Measurements from ENCODE around the gene DCLK2. TPM values are rescaled to one million over a fixed set of nuclear protein-coding genes. Genes with fewer than 3 reads are reported as not detected.

The DCLK2 gene
- total RNA-seq, 1 donor from 2014 or later: 7.3 TPM

DNA sequence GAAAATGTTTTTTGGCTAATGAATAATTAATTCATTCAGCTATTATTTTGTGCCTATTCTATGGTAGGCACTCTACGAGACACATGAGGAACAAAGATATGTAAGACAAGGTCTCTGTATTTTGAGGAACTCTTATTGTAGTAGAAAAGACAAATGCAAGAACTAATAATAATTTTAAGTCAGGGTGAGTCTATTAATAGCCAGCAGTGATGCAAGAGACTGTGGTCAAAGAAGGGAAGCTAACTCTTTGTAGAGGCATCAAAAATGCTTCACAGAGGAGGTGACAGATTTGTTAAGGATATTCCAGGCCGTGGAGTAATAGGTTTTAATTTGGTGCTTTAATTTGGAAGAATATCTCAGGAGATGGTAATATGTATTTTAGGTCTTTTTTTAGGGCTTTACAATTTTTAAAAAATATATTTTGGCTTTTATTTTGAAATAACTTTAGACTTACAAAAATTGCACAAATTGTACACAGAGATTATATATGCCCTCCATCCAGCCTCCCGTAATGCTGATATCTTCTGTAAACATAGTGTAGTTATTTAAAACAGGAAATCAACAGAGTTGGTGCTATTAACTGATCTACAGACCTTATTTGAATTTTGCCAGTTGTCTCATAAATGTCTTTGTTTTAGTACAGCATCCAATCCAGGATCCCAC, 48.1 kb downstream of the DCLK2 start:
- Histone ChIP-seq H3K27ac (ENCODE audit: low read depth, low read length) (no peak overlapping the region), H3K9ac (ENCODE audit: low read depth in 1 of 3, low read length in 3 of 3) (no peak overlapping the region), H3K4me3 (ENCODE audit: low read length in 3 of 3) (no peak overlapping the region), H3K4me1 (ENCODE audit: control insufficient read depth in 3 of 3, insufficient read depth in 3 of 3, low read length in 3 of 3) (no peaks in the 10 kb centered on the region), H3K36me3 (ENCODE audit: control insufficient read depth in 3 of 3, insufficient read depth in 3 of 3, low read length in 3 of 3) (no peaks in the 10 kb centered on the region), H3K27me3 (ENCODE audit: control insufficient read depth in 3 of 3, insufficient read depth in 3 of 3, low read length in 3 of 3) (no peaks in the 10 kb centered on the region), H3K9me3 (ENCODE audit: control insufficient read depth in 3 of 3, low read length in 3 of 3) (peaks cover 0 to 4% (median 2%) of the 10 kb centered on the region in 3 donors)

DNA sequence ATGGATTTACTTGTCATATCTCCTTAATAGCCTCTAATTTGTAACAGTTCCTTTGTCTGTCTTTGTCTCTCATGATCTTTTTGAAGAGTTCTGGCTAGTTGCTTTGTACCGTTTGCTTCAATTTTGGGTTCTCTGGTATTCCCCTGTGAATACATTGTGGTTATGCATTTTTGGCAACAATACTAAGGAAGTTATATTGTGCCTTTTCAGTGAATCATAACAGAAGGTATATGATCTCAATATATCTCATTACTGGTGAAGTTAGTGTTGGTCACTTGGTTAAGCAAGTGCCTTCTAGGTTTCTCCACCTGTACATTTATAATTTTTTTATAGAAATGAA, 48.6 kb downstream of the DCLK2 start:
- H3K9me3 ChIP-seq (ENCODE audit: control insufficient read depth in 3 of 3, low read length in 3 of 3): no peaks in the 10 kb centered on the region
- H3K4me1 ChIP-seq (ENCODE audit: control insufficient read depth in 3 of 3, insufficient read depth in 3 of 3, low read length in 3 of 3): no peaks in the 10 kb centered on the region
- H3K4me3 ChIP-seq (ENCODE audit: low read length in 3 of 3): no peak overlapping the region
- H3K27ac ChIP-seq (ENCODE audit: low read depth, low read length): no peak overlapping the region
- no peak overlapping the region for H3K9ac ChIP-seq (ENCODE audit: low read depth in 1 of 3, low read length in 3 of 3)
- H3K36me3 ChIP-seq (ENCODE audit: control insufficient read depth in 3 of 3, insufficient read depth in 3 of 3, low read length in 3 of 3): no peaks in the 10 kb centered on the region
- H3K27me3 ChIP-seq (ENCODE audit: control insufficient read depth in 3 of 3, insufficient read depth in 3 of 3, low read length in 3 of 3): no peaks in the 10 kb centered on the region

DNA sequence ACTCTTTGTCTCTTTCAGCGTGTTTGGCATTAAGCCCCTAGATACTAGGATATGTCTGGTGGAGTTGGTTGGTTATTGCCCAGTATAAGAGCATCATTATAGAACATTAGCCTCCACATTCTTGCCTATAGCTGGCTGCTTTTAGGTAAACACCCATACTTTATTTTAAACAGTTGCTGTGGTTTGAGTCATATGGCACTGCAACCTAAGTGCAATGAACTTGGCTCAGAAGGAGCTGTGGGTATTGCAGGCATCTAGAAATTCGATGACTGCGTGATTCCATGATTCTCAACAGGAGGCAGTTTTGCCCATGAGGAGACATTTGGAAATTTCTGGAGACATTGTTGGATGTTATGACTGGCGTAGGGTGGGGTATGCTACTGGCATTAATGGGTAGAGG, 49.5 kb downstream of the DCLK2 start:
- Histone ChIP-seq H3K36me3 (ENCODE audit: control insufficient read depth in 3 of 3, insufficient read depth in 3 of 3, low read length in 3 of 3) (no peaks in the 10 kb centered on the region), H3K27ac (ENCODE audit: low read depth, low read length) (no peak overlapping the region), H3K4me3 (ENCODE audit: low read length in 3 of 3) (no peak overlapping the region), H3K9me3 (ENCODE audit: control insufficient read depth in 3 of 3, low read length in 3 of 3) (no peaks in the 10 kb centered on the region), H3K27me3 (ENCODE audit: control insufficient read depth in 3 of 3, insufficient read depth in 3 of 3, low read length in 3 of 3) (no peaks in the 10 kb centered on the region), H3K9ac (ENCODE audit: low read depth in 1 of 3, low read length in 3 of 3) (no peak overlapping the region), H3K4me1 (ENCODE audit: control insufficient read depth in 3 of 3, insufficient read depth in 3 of 3, low read length in 3 of 3) (no peaks in the 10 kb centered on the region)

DNA sequence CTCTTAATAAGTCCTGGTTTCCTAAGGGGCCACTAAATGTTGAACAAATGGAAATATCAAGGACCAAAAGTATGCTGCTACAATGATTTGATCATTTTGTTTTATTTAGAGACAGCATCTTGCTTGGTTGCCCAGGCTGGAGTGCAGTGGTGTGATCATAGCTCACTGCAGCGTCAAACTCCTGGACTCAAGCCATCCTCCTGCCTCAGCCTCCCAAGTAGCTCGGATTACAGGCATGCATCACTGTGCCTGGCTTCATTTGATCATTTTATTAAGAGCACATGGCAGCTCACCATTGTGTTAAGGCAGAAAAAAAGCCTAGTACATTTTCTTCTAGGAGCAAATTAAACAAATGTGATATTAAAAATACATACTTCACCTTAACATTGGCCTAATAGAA, 52.7 kb downstream of the DCLK2 start:
- H3K4me3 ChIP-seq (ENCODE audit: low read length in 3 of 3): no peak overlapping the region
- H3K36me3 ChIP-seq (ENCODE audit: control insufficient read depth in 3 of 3, insufficient read depth in 3 of 3, low read length in 3 of 3): no peaks in the 10 kb centered on the region
- no peaks in the 10 kb centered on the region for H3K4me1 ChIP-seq (ENCODE audit: control insufficient read depth in 3 of 3, insufficient read depth in 3 of 3, low read length in 3 of 3)
- H3K27me3 ChIP-seq (ENCODE audit: control insufficient read depth in 3 of 3, insufficient read depth in 3 of 3, low read length in 3 of 3): no peaks in the 10 kb centered on the region
- H3K27ac ChIP-seq (ENCODE audit: low read depth, low read length): no peak overlapping the region
- no peaks in the 10 kb centered on the region for H3K9me3 ChIP-seq (ENCODE audit: control insufficient read depth in 3 of 3, low read length in 3 of 3)
- H3K9ac ChIP-seq (ENCODE audit: low read depth in 1 of 3, low read length in 3 of 3): no peak overlapping the region

GRCh38 chr4:150131581-150132228, 53.5 kb downstream of the DCLK2 start:
- no peaks in the 10 kb centered on the region for H3K27me3 ChIP-seq (ENCODE audit: control insufficient read depth in 3 of 3, insufficient read depth in 3 of 3, low read length in 3 of 3)

DNA sequence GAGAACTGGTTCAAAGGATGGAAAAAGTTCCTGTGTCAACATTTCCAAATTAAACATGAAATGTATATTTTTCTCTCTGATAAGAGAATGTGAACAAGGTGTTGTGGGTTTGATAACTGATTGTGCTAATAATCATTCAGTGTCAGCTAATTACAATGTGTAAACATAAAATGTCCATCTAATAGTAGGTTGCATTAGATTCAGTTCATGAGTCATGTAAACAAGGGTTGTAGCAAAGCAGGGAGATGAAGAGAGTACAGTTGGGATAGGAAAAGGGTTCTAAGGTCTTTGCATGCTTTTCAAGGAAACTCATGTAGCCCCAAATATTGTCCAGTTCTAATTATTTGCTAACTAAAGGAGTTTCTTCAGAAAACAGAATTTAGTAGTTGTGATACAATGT, 55.4 kb downstream of the DCLK2 start:
- no peak overlapping the region for H3K27ac ChIP-seq (ENCODE audit: low read depth, low read length)
- no peaks in the 10 kb centered on the region for H3K27me3 ChIP-seq (ENCODE audit: control insufficient read depth in 3 of 3, insufficient read depth in 3 of 3, low read length in 3 of 3)
- H3K36me3 ChIP-seq (ENCODE audit: control insufficient read depth in 3 of 3, insufficient read depth in 3 of 3, low read length in 3 of 3): no peaks in the 10 kb centered on the region
- H3K4me3 ChIP-seq (ENCODE audit: low read length in 3 of 3): no peak overlapping the region
- no peak overlapping the region for H3K9ac ChIP-seq (ENCODE audit: low read depth in 1 of 3, low read length in 3 of 3)
- no peaks in the 10 kb centered on the region for H3K4me1 ChIP-seq (ENCODE audit: control insufficient read depth in 3 of 3, insufficient read depth in 3 of 3, low read length in 3 of 3)
- H3K9me3 ChIP-seq (ENCODE audit: control insufficient read depth in 3 of 3, low read length in 3 of 3): no peaks in the 10 kb centered on the region

More at GRCh38 chr4:150131581-150132228, 53.5 kb downstream of the DCLK2 start:
- no peak overlapping the region for H3K4me3 ChIP-seq (ENCODE audit: low read length in 3 of 3)
- no peak overlapping the region for H3K27ac ChIP-seq (ENCODE audit: low read depth, low read length)
- H3K9ac ChIP-seq (ENCODE audit: low read depth in 1 of 3, low read length in 3 of 3): no peak overlapping the region
- no peaks in the 10 kb centered on the region for H3K36me3 ChIP-seq (ENCODE audit: control insufficient read depth in 3 of 3, insufficient read depth in 3 of 3, low read length in 3 of 3)
- no peaks in the 10 kb centered on the region for H3K4me1 ChIP-seq (ENCODE audit: control insufficient read depth in 3 of 3, insufficient read depth in 3 of 3, low read length in 3 of 3)
- H3K9me3 ChIP-seq (ENCODE audit: control insufficient read depth in 3 of 3, low read length in 3 of 3): no peaks in the 10 kb centered on the region

DNA sequence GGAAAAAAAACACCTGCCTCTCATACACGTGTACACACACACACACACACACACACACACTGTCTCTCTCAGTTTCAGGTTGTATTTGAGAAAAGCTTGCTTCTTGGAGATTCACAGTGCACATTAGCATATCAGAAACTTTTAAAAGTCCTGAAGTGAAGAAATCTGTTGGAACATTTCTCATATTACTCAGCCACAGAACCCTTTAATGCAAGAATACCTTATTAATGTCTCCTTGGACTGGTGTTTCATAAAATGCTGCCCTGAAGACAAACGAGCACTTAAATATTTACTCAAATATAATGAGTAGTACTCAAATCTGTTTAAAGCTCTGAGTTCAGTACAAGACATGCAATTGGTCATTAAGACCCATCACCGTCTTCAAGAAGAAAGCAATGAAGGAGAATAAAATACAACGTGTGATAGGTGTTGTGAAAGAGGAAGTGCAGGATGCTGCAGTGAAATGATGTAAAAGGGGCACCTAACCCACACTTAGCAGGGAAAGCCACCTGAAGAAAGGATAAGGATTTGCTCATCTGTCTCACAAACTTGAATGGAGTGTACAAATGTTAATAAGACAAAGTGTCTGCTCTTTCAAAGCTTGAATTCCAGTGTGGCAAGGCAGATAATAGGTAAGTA, 57.0 kb downstream of the DCLK2 start:
- Histone ChIP-seq H3K9me3 (ENCODE audit: control insufficient read depth in 3 of 3, low read length in 3 of 3) (no peaks in the 10 kb centered on the region), H3K4me3 (ENCODE audit: low read length in 3 of 3) (no peak overlapping the region), H3K36me3 (ENCODE audit: control insufficient read depth in 3 of 3, insufficient read depth in 3 of 3, low read length in 3 of 3) (no peaks in the 10 kb centered on the region), H3K27me3 (ENCODE audit: control insufficient read depth in 3 of 3, insufficient read depth in 3 of 3, low read length in 3 of 3) (no peaks in the 10 kb centered on the region), H3K27ac (ENCODE audit: low read depth, low read length) (no peak overlapping the region), H3K9ac (ENCODE audit: low read depth in 1 of 3, low read length in 3 of 3) (no peak overlapping the region), H3K4me1 (ENCODE audit: control insufficient read depth in 3 of 3, insufficient read depth in 3 of 3, low read length in 3 of 3) (no peaks in the 10 kb centered on the region)

DNA sequence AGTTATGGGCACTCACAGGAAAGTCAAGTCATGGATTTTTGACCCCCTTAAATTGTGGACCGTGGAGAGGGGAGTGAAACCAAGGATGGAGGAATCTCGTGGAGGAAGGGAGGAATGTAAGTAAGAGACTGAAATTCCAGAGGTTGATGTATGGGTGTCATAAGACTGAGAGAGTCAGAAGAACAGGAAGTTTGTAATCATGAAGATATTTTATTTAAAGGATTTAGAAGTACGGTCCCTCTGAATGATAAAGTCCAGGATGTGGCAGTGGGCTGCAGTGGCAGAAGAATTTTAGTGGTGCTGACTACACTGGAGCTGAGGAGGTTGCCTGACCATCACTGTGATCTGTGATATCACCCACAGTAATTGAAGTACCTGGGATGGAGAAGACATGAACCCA, 57.8 kb downstream of the DCLK2 start:
- Histone ChIP-seq H3K4me1 (ENCODE audit: control insufficient read depth in 3 of 3, insufficient read depth in 3 of 3, low read length in 3 of 3) (no peaks in the 10 kb centered on the region), H3K9me3 (ENCODE audit: control insufficient read depth in 3 of 3, low read length in 3 of 3) (no peaks in the 10 kb centered on the region), H3K36me3 (ENCODE audit: control insufficient read depth in 3 of 3, insufficient read depth in 3 of 3, low read length in 3 of 3) (no peaks in the 10 kb centered on the region), H3K27ac (ENCODE audit: low read depth, low read length) (no peak overlapping the region), H3K9ac (ENCODE audit: low read depth in 1 of 3, low read length in 3 of 3) (no peak overlapping the region), H3K4me3 (ENCODE audit: low read length in 3 of 3) (no peak overlapping the region), H3K27me3 (ENCODE audit: control insufficient read depth in 3 of 3, insufficient read depth in 3 of 3, low read length in 3 of 3) (no peaks in the 10 kb centered on the region)

GRCh38 chr4:150136481-150136880, 58.2 kb downstream of the DCLK2 start:
- no peaks in the 10 kb centered on the region for H3K4me1 ChIP-seq (ENCODE audit: control insufficient read depth in 3 of 3, insufficient read depth in 3 of 3, low read length in 3 of 3)
- H3K36me3 ChIP-seq (ENCODE audit: control insufficient read depth in 3 of 3, insufficient read depth in 3 of 3, low read length in 3 of 3): no peaks in the 10 kb centered on the region
- H3K9me3 ChIP-seq (ENCODE audit: control insufficient read depth in 3 of 3, low read length in 3 of 3): no peaks in the 10 kb centered on the region
- no peak overlapping the region for H3K27ac ChIP-seq (ENCODE audit: low read depth, low read length)
- no peaks in the 10 kb centered on the region for H3K27me3 ChIP-seq (ENCODE audit: control insufficient read depth in 3 of 3, insufficient read depth in 3 of 3, low read length in 3 of 3)
- H3K4me3 ChIP-seq (ENCODE audit: low read length in 3 of 3): no peak overlapping the region
- no peak overlapping the region for H3K9ac ChIP-seq (ENCODE audit: low read depth in 1 of 3, low read length in 3 of 3)

- H3K36me3 ChIP-seq (ENCODE audit: control insufficient read depth in 3 of 3, insufficient read depth in 3 of 3, low read length in 3 of 3): no peaks in the 10 kb centered on the region
- H3K9me3 ChIP-seq (ENCODE audit: control insufficient read depth in 3 of 3, low read length in 3 of 3): no peaks in the 10 kb centered on the region
- no peak overlapping the region for H3K9ac ChIP-seq (ENCODE audit: low read depth in 1 of 3, low read length in 3 of 3)
- H3K4me3 ChIP-seq (ENCODE audit: low read length in 3 of 3): no peak overlapping the region
- no peaks in the 10 kb centered on the region for H3K4me1 ChIP-seq (ENCODE audit: control insufficient read depth in 3 of 3, insufficient read depth in 3 of 3, low read length in 3 of 3)
- H3K27ac ChIP-seq (ENCODE audit: low read depth, low read length): no peak overlapping the region
- no peaks in the 10 kb centered on the region for H3K27me3 ChIP-seq (ENCODE audit: control insufficient read depth in 3 of 3, insufficient read depth in 3 of 3, low read length in 3 of 3)
Observed at GRCh38 chr4:150139297-150139865, 61.1 kb downstream of the DCLK2 start.
